NOMO-1 (cell line): ENCODE results near the gene OPRD1.
"Not testable (repeated sequence)": the region's sequence is repeated elsewhere in the genome, so short reads cannot be mapped to it uniquely, and the experiment has no call there.

ENCODE experiments used
- DNase-seq, 2 experiments: peaks; one replicate each; lab custom pipeline; 2025; ENCODE audit not compliant: unreplicated experiment in 2 of 2; lab: John Stamatoyannopoulos, UW

Gene OPRD1

GRCh38 chr1:28811766-28812668 is at the start of gene OPRD1:
Gene OPRD1 (plus strand): TSS chr1:28812170. CDS start chr1:28812384, 214 bp downstream.
- DNase-seq, result no peak

DNA sequence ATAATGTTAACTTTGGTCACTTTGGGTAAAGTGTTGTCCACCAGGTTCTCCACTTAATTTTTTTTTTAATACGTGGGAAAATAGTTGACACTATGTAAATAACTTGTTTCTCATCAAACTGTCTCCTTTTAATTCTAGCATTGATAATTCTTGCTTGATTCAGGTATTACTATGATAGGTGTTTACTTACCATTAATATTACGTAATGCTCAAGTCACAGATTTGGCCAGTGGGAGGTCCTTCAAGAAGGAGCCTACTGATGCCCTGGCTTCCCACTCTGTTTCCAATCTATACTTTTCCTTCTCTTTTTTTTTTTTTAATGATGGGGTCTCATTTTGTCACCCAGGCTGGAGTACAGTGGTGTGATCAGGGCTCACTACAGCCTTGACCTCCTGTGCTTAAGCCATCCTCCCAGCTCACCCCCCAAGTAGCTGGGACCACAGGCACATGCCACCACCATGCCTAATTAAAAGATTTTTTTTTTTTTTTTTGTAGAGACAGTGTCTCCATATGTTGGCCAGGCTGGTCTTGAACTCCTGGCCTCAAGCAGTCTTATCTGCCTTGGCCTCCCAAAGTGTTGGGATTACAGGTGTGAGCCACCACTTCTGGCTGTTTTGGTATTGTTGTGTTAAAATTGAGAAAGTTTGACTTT is 45.3 kb upstream of the OPRD1 start:
- DNase-seq, result no peak

GRCh38 chr1:28770601-28771165 is 41.3 kb upstream of the OPRD1 start:
- DNase-seq, result no peak

GRCh38 chr1:28771921-28772320 is 40.0 kb upstream of the OPRD1 start:
- not testable (repeated sequence) for DNase-seq

- DNase-seq, result no peak
Measured at GRCh38 chr1:28773105-28773504, 38.9 kb upstream of the OPRD1 start.

DNA sequence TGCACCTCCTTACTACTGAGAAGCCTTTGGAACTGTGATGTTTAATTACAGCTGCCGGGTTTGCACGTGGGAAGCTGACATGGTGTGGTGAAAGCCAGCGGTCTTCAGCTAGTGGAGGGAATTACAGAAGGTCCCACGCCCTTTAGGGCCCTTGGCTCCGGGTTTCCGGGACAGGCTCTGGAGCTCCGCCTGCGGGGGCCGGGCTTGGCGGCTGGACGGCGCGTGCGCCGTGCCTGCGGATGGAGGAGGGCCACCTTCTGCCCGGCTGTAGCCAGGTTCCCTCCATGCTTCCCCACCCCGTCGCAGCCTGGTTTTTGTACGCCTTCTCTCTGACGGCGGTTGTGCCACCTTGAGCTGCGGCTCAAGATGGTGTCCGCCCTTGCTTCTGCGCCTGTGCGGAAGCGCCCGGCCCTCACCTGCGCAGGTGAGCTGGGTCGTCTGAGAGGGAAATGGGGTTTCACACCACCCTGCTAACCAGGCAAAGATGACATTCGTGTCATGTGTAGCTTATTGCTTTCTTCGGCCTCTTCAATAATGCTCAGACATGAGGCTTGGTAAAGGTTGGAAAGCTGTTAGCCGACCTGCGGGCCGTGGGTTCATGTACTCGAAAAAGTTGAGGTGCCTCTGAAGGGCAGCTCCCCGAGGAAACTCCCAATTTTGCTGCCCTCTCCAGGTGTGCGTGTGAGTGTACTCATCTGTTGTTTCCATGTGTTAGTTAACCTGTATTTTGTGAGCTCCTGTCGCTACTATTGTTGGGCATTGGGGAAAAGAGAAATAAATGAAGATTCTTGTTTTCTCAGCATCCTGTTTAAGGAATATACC is 36.6 kb upstream of the OPRD1 start:
- peak; percentile 50 to 67 for DNase-seq

- no peak for DNase-seq
Measured at GRCh38 chr1:28776341-28776740, 35.6 kb upstream of the OPRD1 start.

- no peak for DNase-seq
Measured at GRCh38 chr1:28778021-28778420, 33.9 kb upstream of the OPRD1 start.

GRCh38 chr1:28779751-28780408 is 32.1 kb upstream of the OPRD1 start:
- DNase-seq, result peak; percentile 13 to 48

- DNase-seq, result no peak
Measured at GRCh38 chr1:28781305-28781704, 30.7 kb upstream of the OPRD1 start.

- no peak for DNase-seq
Measured at GRCh38 chr1:28782011-28782410, 30.0 kb upstream of the OPRD1 start.

GRCh38 chr1:28783363-28783762 is 28.6 kb upstream of the OPRD1 start:
- DNase-seq, result no peak

- DNase-seq, result no peak
Measured at GRCh38 chr1:28789412-28789811, 22.6 kb upstream of the OPRD1 start.

DNA sequence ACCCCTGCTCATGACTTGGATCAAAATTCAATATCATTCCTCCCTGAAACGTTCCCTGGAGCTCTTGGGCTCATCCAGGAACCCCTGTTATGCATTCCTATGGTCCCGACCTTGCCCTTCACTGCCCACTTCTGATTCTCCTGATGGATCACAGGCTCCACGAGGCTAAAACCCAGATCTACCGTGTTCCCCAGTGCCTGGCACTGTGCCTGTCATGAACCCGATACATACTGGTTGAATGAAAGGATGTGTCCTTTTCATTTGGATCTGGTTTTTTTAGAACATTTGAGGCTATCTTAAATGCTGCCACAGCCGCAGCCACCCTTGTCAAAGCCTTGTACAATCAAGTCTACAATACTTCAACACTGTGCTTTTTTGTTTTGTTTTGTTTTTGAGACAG is 22.2 kb upstream of the OPRD1 start:
- DNase-seq, result no peak

GRCh38 chr1:28790377-28791035 is 21.5 kb upstream of the OPRD1 start:
- DNase-seq, result no peak

DNA sequence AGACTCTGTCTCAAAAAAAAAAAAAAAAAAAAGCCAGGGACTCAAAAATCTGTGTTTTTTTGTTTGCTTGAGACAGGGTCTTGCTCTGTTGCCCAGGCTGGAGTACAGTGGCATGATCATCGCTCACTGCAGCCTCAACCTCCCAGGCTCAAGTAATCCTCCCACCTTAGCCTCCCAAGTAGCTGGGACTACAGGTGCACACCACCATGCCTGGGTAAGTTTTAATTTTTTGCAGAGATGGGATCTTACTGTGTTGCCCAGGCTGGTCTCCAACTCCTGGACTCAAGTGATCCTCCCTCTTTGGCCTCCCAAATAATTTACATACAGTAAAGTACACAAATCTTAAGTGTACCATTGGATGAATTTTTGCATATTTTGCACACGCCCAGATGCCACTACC is 20.0 kb upstream of the OPRD1 start:
- DNase-seq, result not testable (repeated sequence)

- DNase-seq, result no peak
Measured at GRCh38 chr1:28792644-28793121, 19.3 kb upstream of the OPRD1 start.

GRCh38 chr1:28794582-28794981 is 17.4 kb upstream of the OPRD1 start:
- not testable (repeated sequence) for DNase-seq

DNA sequence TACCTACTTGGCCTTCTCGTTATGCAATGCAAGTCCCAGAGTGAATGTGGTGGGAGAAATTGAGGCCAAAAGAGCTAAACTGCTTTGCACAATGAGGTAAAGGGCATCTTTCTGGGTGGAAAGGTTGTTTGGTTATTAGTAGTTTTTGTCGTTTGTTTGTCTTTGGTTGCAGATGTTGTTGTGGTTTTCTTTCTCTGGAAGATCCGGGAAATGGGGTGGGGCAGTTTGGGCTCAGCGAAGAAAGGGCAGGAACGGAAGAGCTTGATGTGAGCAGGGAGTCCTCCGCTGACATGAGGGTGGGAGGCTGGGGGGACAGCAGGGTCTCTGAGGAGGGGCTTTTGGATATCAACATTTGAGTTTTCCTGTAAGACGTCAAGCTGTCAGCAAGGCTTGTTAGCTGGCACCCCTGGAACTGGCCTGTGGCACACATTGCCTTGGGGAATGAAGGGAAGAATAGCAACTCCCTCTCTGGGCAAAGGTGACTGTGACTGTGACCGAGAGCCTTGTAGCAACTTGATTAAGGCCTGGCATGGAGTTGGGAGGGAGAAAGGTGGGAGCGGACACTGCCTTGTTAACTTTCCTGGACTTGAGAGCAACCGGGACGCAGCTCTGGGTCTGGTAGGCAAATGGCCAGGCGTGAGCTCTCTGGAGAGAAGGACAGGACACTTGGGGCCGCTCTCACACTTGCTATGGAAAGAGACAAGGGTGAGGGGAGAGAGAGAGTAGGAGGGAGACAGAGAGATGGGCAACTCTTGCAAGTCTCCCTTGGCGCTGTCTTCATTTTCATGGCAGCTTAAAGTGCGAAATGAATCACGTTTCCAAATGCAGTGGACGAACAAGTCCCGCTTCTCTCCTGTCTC is 15.4 kb upstream of the OPRD1 start:
- no peak for DNase-seq
